K562 (cell line): ENCODE data around the gene CHST15. TPM values are rescaled to one million over a fixed set of nuclear protein-coding genes. Genes with fewer than 3 reads are reported as not detected.

Experiments
- HDAC6 ChIP-seq: IDR thresholded peaks from 2 replicates; pipeline ENCODE4 v1.6.1; 2012; ENCODE audit warnings: low read depth, mild to moderate bottlenecking, control low read depth, inconsistent platforms, low read length, moderate library complexity
- HDGF ChIP-seq: fragments of 450-650 bp; IDR thresholded peaks from 2 replicates; pipeline ENCODE4 v1.6.1; 2016
- HMG20B ChIP-seq: fragments of 250-450 bp; sonication (Bioruptor Pico); IDR thresholded peaks from 2 replicates; pipeline ENCODE4 v1.5.0; 2021; ENCODE audit warnings: mild to moderate bottlenecking
- MYNN ChIP-seq, 2 experiments: sonication (generic); formaldehyde crosslinking in 1 of 2; IDR thresholded peaks; 2 replicates each; pipeline versions ENCODE4 v1.5.0 to v1.6.1; 2016 to 2020; ENCODE audit warnings: antibody characterized with exemption in 1 of 2, missing genetic modification reagents in 1 of 2
- NCOA1 ChIP-seq: fragments of 450-650 bp; IDR thresholded peaks from 2 replicates; pipeline ENCODE4 v1.6.1; 2016; ENCODE audit warnings: low read depth
- PML ChIP-seq: IDR thresholded peaks from 2 replicates; pipeline ENCODE4 v1.6.1; 2012; ENCODE audit warnings: low read length, inconsistent platforms
- POU5F1 ChIP-seq: fragments of 150-350 bp; IDR thresholded peaks from 2 replicates; pipeline ENCODE4 v1.6.1; 2014; ENCODE audit warnings: borderline replicate concordance, low read length, low read depth, mild to moderate bottlenecking; ENCODE audit not compliant: partially characterized antibody
- ZC3H8 ChIP-seq: fragments of 450-650 bp; IDR thresholded peaks from 2 replicates; pipeline ENCODE4 v1.6.1; 2017
- ZFP36 ChIP-seq: fragments of 150-350 bp; IDR thresholded peaks from 2 replicates; pipeline ENCODE4 v1.6.1; 2018; ENCODE audit warnings: low read length, low read depth; ENCODE audit not compliant: partially characterized antibody
- ZNF699 ChIP-seq: fragments of 250-450 bp; sonication (Bioruptor Pico); IDR thresholded peaks from 2 replicates; pipeline ENCODE4 v1.8.0; 2021; ENCODE audit warnings: mild to moderate bottlenecking, moderate library complexity; ENCODE audit not compliant: insufficient replicate concordance
- polyA plus RNA-seq, 8 experiments: library from polyadenylated mRNA; depleted of rRNA in 4 of 8; stranded (reverse) in 5 of 8; unstranded in 3 of 8; fragments of >200 nt; fragmentation: Nextera tagmentation in 2 of 8; fragmentation: Illumina TruSeq in 1 of 8; extraction: Ambion mirVana in 2 of 8; extraction: Trizol in 1 of 8; gene quantifications; 2 replicates each; pipeline versions ENCODE4 v1.2.1 to v1.2.3, GENCODE V29; 2011 to 2014; ENCODE audit warnings: inconsistent platforms in 1 of 8, missing spikeins in 1 of 8
- total RNA-seq, 7 experiments: library from RNA; depleted of rRNA in 6 of 7; stranded (reverse); fragments of >200 nt in 6 of 7; fragmentation: Illumina TruSeq in 2 of 7; extraction: Trizol in 2 of 7; gene quantifications; 2 replicates each; pipeline versions ENCODE4 v1.2.1 to v1.2.3, GENCODE V29; 2011 to 2021; ENCODE audit warnings: low replicate concordance in 1 of 7
- TF ChIP-seq, protein P1 (sequence below): fragments of 450-650 bp; IDR thresholded peaks from 2 replicates; pipeline ENCODE4 v1.6.1; 2016; ENCODE audit warnings: borderline replicate concordance

CHST15 gene
- total and polyA plus RNA-seq, 9 of the 15 experiments (the other 6 are each of a cell fraction or from before 2014, with no cell fraction given): 0.04 to 0.16 (median 0.08) TPM

GRCh38 chr10:124045276-124045675, 48.1 kb downstream of the CHST15 start (continued):
- TF ChIP-seq, protein P1, sequence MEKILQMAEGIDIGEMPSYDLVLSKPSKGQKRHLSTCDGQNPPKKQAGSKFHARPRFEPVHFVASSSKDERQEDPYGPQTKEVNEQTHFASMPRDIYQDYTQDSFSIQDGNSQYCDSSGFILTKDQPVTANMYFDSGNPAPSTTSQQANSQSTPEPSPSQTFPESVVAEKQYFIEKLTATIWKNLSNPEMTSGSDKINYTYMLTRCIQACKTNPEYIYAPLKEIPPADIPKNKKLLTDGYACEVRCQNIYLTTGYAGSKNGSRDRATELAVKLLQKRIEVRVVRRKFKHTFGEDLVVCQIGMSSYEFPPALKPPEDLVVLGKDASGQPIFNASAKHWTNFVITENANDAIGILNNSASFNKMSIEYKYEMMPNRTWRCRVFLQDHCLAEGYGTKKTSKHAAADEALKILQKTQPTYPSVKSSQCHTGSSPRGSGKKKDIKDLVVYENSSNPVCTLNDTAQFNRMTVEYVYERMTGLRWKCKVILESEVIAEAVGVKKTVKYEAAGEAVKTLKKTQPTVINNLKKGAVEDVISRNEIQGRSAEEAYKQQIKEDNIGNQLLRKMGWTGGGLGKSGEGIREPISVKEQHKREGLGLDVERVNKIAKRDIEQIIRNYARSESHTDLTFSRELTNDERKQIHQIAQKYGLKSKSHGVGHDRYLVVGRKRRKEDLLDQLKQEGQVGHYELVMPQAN: no peak
- TF ChIP-seq NCOA1 (no peak), HDGF (no peak), ZFP36 (no peak), ZC3H8 (no peak), HMG20B (CRISPR knock-in tag) (no peak), PML (no peak), POU5F1 (no peak), MYNN (IDR thresholded peaks at IDR 0.05) (no peak), MYNN (CRISPR knock-in tag; IDR thresholded peaks at IDR 0.05) (no peak), HDAC6 (no peak), ZNF699 (no peak)
